GM20431 (cell line): ENCODE results near the gene WWC2.
"Not testable (repeated sequence)": the region's sequence is repeated elsewhere in the genome, so short reads cannot be mapped to it uniquely, and the experiment has no call there.

Experiments
- in situ Hi-C: fragments of 300-500 bp; cut with MseI, MboI; formaldehyde crosslinking; loops from one replicate; pipeline ENCODE4 v1.15.0; 2020; ENCODE audit warnings: low sequenced_read_pairs; ENCODE audit not compliant: unreplicated experiment

WWC2 gene

DNA sequence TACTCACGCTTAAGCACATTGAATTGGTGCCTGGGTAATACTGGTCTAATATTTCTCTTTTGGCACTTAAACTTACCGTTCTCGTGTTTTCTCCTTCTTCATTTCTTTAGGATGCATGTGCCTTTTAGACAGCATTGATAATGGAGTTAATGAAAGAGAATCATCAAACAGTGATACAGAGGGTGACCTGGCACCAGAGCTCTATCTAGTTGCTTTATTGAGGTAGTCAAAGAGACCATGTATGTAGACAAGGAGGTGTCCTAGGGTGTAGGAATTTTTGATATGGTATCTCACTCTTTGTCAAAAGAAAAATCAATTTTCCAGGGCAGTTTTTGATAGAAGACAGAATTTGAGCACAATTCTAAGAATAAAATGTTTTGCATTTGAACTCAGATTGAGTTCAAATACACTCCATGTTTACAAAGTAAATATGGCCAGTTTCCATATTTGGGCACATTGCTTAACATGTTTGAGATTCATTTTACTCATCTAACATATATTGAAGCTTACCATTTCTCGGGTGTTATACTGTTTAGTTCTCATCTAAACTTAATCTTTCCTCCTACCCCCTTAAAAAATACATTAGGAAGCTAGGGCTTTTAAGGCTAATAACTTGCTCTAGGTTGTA lies 92.0 kb downstream of the WWC2 start:
- in situ Hi-C loops: no loop called here

GRCh38 chr4:183191630-183192029 lies 92.6 kb downstream of the WWC2 start:
- in situ Hi-C loops: no loop called here

DNA sequence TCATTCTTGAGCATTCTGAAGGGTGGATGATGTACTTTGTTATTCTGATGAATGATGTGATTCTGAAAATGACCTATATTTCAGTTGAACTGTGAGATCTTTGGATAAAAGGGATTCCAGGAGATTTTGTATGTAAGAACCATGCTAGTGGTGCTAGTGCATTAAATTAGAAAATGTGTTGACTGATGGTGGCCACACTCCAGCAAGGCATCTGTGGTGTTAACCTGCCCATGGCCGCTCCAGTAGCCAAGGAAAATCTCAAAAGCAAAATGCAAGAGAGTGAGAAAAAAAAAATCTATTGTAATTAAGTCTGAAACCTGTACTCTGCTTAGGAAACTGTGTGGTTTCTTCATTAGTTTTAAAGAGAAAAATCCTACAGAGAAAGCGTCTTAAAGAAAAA lies 93.5 kb downstream of the WWC2 start:
- in situ Hi-C loops: no loop called here

GRCh38 chr4:183193730-183194338 lies 94.8 kb downstream of the WWC2 start:
- in situ Hi-C loops: not testable (repeated sequence)

DNA sequence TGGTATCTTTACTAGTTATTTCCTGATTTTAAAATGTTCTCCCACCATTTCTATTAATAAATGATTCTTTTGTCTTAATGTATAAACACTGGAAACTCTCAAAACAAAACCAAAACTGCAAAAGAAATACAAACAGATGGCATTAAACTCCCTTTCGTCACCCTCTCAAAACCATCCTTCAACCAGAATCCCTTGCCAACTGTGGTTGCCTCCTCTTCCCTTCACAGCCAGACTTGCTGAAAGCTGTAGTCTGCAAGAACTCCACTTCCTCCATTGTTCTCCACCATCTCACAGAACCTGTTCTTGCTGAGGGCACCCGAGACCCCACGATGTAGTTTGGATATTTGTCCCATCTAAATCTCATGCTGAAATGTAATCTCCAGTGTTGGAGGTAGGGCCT lies 96.5 kb downstream of the WWC2 start:
- in situ Hi-C loops: no loop called here

- in situ Hi-C loops: no loop called here
Observed at GRCh38 chr4:183197140-183197539, 98.1 kb downstream of the WWC2 start.

DNA sequence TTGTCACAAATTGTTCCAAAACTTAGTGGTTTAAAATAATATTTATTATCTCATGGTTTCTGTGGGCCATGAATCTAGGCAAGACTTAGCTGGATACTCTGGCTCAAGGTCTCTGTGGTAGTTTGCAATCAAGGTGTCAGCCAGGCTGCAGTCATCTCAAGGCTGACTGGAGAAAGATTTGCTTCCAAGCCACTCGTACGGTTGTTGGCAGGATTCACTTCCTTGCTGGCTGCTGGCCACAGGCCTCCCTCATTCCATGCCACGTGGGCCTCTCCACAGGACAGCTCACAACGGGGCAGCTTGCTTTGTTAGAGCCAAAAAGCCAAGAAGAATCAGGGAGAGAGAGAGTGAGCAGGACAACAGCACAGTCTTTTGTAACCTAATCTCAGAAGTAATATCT lies 101.4 kb downstream of the WWC2 start:
- in situ Hi-C loops: no loop called here

DNA sequence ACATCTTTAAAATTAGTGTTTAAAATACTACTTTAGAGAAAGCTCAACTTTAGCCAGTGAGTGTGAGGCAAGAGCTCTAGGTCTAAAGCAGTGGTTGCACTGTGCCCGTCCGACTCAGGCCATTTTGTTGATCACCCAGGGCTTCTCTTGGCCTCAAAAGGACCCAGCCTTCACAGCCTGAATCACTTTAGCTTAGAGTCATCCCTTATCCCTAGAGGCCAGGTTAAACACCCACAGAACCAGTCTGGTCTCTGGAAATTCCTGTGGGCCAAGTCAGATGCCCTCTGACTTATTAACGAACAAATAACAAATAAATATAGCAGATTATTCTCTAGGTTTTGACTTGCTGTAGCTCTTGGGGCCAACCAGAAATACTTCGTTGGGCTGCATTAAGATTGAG lies 102.3 kb downstream of the WWC2 start:
- in situ Hi-C loops: no loop called here

GRCh38 chr4:183202523-183202922 lies 103.5 kb downstream of the WWC2 start:
- in situ Hi-C loops: no loop called here

DNA sequence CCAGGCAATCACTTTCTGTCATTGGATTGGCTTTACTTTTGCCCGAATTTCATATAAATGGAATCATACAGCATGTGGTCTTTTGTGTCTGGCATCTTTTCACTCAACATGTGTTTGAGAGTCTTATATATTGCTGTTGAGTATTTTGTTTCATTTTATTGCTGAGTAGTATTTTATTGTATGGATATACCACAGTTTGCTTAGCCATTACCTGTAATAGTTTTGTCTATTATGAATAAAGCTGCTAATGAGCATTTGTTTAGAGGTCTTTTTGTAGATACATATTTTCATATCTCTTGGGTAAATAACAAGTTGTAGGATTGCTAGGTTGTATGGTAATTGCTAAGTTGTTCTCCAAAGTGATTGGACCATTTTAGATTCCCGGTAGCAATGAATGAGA lies 105.7 kb downstream of the WWC2 start:
- in situ Hi-C loops: no loop called here

DNA sequence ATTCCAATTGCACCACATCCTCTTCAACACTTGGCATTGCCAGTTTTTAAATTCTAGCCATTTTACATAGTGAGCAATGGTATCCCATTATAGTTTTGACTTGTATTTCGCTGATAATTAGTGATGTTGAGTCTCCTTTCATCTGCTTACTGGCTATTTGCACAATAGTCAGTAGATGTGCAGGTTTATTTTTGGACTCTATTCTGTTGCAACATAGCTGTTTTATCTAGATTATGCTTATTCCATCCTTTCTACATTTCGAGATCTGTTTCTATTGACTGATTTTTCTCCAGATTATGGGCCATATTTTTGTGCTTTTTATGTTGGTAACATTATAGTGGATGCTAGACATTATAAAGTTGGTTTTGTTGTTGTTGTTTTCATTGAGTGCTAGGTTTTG lies 106.1 kb downstream of the WWC2 start:
- in situ Hi-C loops: no loop called here

GRCh38 chr4:183205709-183206108 lies 106.7 kb downstream of the WWC2 start:
- in situ Hi-C loops: no loop called here

- in situ Hi-C loops: no loop called here
Observed at GRCh38 chr4:183211533-183211932, 112.5 kb downstream of the WWC2 start.

DNA sequence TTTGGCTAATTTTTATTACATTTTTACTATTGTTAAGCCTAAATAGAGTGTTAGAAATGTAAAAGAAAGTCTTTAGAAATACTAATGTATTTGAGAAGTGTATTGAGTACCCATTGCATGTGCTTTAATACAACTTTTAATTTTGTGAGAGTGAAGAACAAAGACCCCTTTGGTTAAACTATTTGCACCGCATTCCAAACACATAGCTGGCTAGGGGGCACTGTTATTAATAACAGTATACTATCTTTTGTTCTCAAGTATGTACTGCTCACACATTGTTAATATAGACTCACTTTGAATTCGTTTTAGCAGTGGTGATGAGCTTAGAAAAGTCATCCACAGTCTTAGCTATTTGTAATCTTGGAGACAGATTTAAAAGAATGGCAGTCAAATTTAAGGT lies 114.9 kb downstream of the WWC2 start:
- in situ Hi-C loops: no loop called here

DNA sequence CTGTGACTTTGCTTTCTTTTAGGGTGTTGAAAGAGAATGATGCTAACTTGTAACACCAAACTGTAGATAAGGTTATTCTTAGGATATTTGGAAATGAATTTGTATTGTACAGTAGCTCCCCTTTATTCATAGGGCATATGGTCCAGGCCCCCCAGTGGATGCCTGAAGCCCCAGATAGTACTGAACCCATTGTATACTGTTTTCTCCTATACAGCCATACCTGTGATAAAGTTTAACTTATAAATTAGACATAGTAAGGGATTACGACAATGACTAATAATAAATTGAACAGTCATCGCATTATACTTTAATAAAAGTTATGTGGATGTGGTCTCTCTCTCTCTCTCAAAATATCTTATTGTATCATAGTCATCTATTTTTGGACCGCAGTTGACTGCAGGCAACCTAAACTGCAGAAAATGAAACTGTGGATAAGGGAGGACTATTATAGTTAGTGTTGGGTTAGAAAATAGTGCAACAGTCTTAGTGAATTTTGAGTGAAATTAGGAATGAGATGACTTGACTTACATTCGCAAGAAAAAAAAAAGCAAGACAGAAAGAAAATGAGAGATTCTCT lies 115.9 kb downstream of the WWC2 start:
- in situ Hi-C loops: no loop called here

- in situ Hi-C loops: no loop called here
Observed at GRCh38 chr4:183220236-183220635, 121.2 kb downstream of the WWC2 start.

GRCh38 chr4:183223053-183223452 lies 124.0 kb downstream of the WWC2 start:
- in situ Hi-C loops: no loop called here

DNA sequence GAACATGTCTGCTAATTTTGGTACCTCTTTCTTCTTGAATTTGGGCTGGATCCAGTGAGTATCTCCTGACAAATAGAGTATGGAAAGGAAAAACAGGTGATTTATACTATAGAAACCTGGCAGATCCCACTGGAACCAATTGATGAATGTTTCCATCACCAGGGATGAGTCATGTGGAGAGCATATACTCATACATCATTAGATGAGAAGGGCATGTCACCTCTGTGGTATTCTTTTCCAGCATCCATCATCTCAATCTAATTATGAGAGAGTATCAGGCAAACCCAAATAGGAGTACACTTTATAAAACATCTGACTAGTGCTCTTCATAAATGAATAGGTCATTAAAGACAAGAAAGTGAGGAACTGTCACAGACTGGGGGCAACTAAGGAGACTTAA lies 130.3 kb downstream of the WWC2 start:
- in situ Hi-C loops: no loop called here

DNA sequence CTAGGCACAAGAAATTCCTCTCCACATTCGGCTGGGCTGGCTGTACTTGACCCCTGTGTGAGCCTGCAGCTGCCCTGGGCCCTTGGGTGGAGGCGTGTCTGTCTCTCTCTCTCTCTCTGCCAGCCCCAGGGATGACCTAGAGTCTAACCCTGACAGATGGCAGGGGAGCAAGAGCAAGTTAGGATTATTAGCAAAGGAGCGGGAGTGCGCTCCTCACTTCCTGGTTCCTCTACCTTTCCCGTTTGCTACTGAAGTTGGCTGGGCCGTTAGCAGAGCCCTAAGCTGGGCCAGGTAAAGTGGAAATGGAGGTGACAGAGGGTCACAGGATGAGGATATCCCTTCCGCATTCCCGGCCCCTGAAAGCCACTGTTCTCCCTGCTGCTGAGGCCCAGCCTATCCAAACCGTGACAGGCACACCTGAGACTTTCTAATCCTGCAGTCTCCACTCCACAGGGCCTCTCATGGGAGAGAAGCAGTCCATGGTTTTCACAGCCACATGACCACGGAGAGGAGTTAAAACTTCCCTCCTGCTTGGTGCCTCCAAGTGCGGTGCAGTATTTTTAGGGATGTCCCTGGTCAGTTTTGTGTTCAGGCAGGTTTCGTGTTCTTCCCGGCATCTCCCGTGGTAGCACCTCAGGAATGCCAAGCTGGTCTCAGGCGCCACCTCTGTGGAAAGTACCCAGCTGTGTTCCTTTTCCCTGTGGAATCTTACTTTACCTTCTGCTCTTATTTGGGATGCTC lies 141.7 kb downstream of the WWC2 start:
- in situ Hi-C loops: no loop called here

DNA sequence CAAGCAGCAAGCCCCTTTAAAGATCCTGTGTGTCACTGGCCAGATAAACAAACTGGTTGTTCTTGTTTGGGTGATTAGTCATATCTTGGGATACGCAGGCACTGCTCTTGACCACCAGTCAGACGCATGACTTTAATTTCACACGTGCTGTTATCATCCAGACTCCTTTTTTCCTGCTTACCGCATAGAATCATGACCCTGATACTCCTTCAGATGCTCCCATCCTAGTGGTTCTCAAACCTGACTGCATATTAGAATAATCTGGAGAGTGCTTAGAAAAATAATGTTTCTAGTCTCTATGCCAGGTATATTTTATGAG lies 142.2 kb downstream of the WWC2 start:
- in situ Hi-C loops: no loop called here

DNA sequence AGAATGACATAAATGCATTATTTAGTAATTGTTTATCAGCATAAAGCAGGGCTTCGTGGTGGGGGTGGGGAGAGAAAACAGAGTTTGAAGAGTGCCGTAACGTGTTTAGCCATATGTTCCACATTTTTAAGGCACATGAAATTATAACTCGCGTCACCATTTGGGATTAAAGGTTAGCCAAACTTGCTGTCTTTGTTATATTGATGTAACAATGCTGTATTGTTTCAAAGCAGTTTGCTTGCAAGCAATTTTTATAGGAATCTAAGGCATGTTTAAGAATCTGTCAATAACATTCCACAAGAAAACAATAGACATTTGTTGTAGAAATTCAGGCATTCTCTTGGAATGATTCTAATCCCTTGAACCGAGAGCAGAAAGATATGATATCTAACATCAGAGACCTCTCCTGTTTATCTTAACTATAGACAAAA lies 142.7 kb downstream of the WWC2 start:
- in situ Hi-C loops: no loop called here
